GM11168 (cell line): Measurements from ENCODE around the gene PKHD1.

Experiments
- in situ Hi-C: fragments of 300-500 bp; cut with MboI; formaldehyde crosslinking; loops from one replicate; pipeline ENCODE4 v1.12.0; 2022; ENCODE audit warnings: low sequenced_read_pairs; ENCODE audit not compliant: unreplicated experiment

The PKHD1 gene, protein sequence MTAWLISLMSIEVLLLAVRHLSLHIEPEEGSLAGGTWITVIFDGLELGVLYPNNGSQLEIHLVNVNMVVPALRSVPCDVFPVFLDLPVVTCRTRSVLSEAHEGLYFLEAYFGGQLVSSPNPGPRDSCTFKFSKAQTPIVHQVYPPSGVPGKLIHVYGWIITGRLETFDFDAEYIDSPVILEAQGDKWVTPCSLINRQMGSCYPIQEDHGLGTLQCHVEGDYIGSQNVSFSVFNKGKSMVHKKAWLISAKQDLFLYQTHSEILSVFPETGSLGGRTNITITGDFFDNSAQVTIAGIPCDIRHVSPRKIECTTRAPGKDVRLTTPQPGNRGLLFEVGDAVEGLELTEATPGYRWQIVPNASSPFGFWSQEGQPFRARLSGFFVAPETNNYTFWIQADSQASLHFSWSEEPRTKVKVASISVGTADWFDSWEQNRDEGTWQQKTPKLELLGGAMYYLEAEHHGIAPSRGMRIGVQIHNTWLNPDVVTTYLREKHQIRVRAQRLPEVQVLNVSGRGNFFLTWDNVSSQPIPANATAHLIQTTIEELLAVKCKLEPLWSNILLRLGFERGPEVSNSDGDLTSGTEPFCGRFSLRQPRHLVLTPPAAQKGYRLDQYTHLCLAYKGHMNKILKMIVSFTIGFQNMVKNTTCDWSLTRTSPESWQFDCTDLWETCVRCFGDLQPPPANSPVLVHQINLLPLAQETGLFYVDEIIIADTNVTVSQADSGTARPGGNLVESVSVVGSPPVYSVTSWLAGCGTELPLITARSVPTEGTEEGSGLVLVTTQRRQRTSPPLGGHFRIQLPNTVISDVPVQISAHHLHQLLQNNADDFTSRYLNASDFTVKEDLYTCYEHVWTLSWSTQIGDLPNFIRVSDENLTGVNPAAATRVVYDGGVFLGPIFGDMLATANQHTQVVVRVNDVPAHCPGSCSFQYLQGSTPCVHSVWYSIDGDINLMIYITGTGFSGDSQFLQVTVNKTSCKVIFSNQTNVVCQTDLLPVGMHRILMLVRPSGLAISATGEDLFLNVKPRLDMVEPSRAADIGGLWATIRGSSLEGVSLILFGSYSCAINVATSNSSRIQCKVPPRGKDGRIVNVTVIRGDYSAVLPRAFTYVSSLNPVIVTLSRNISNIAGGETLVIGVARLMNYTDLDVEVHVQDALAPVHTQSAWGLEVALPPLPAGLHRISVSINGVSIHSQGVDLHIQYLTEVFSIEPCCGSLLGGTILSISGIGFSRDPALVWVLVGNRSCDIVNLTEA (N-terminal part only)

DNA sequence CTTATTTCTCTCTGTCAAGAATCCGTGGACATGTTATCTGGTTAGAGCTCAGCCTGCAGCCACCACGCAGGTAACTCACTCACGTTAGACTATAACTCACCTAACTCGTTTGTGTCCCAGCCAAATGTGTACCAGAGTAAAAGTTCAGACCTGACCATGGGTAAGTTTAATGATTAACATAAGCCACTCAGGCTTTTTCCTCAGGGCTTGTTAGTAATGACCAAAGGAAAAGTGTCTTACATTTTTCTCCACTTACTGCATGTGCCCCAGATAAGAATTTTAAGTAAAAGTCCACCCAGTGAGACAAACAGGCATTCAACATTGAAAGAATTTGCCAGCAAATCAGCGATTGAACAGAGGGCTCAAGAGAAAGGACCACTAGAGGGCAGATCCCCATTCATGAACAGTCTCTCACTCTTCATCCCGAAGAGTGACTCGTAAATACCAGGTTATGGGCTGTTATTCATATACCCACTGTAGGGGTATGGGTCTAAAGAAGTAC lies at the start of gene PKHD1:
Gene PKHD1 (minus strand): TSS at position 116 of the 502 bp plus-strand sequence. CDS start 2,680 bp downstream, outside the sequence.
- in situ Hi-C loops, result no loop called here

DNA sequence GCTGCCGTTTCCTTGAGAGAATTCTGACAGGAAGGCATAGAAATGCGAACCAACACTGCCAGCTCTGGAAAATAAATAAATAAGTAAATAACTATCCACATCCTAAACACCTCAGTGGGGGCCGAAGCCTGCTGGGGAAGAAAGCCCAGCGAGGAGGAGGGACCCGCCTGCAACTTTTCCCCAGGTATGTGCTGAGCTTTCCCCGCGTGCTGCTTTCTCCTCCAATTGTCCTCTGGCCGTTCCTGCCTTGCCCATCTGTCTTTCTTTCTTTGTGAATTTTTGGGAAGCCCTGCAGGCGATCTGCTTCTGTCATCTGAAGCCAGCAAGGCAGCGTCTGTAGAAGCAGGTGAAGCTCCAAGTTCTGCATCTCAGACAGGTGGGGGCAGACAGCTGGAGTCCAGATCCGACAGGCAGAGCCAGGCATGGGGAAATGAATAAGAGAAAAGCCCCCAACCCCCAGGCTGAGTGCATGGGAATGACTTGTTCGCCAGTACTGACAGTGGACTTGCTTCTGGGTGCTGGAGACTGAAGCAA lies 49.6 kb upstream of the PKHD1 start:
- in situ Hi-C loops, result no loop called here

DNA sequence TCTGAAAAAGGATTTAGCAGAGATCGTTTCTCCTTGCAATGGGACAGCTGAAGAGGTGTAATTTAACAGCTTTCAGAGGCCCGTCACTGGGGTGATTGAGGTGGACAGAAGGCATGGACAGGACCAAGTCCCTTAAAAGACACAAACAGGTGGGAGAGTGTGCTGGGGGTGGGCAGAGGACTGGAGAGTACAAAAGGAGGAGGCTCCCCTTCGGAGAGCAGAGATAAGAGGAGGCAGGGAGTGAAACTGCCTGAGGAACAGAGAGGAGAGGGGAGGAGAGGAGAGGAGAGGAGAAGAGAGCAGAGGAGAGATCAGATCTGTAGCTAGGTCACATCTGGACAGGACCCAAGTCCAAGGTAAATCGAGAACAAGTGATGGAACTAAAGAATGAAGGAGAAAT lies 48.6 kb upstream of the PKHD1 start:
- in situ Hi-C loops, result no loop called here

DNA sequence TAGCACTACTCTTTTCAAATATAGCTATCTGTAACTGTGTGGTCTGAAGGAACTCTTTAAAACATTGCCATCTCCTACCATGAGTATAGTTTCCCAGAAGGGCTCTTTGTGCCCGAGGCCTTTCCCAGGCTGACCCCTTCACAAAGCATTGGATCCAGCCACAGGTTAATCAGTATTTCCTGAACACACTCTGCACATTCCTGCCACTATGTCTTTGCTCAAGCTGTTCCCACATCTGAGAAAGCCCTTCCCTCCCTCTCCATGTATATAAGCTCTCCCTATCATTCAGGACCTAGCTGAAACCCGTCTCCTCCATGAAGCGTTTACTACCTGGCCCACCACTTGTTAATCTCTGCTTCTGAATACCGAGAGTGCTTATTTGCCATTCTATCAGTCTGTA lies 47.8 kb upstream of the PKHD1 start:
- in situ Hi-C loops, result no loop called here

DNA sequence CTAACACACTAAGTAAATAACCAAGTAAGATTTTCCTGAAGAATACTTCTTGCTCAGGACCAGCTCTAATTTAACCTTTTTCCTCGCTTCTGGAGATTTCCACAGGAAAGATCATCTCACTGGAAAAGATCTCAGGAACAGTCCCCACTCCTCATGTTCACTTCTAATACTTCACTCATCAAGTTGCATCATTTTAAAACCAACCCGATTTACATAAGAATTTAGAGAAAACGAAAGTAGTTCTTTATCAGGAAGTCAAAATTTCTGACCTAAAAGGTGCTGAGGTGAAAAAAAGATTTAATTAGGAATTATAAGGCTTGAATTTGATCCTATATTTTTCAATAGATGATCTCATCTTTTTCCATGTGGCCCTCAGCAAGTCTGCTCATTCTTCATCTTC lies 46.6 kb upstream of the PKHD1 start:
- in situ Hi-C loops, result no loop called here

DNA sequence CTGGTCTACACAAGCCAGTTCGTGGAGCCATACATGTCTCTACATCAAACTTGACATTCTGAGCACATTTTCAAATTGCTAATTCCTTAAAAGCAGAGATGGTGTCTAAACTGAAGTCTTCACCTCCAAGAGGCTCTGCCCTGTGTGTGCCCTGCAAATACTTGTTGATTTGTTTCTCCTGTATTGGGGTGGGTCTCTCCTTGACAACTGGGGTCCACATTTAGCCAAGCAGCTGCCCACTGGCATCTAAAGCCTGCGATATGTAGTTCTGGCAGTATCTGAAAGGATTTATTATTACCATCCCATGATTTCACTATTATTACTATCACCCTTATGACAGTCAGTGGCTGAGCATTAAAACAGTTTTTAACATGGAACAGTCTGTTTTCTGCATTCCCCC lies 45.9 kb upstream of the PKHD1 start:
- in situ Hi-C loops, result no loop called here

DNA sequence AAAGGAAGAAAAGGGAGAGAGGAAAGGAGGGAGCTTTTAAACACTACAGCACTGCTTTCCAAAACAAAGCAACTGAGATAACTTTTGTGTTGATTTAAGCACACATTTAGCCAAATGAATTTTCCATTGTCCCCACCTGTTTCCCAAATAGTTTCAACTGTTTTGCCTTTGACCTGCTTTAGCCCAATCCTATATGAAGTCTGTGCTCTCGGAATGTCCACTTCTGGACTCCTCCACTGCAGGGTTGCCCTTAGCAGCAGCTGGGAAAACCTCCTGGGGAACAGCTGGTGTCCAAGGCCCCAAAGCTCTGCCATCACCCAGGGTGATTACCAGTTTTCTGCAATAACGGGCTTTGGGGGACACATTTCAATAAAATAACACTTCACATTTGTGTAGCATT lies 44.9 kb upstream of the PKHD1 start:
- in situ Hi-C loops, result no loop called here

DNA sequence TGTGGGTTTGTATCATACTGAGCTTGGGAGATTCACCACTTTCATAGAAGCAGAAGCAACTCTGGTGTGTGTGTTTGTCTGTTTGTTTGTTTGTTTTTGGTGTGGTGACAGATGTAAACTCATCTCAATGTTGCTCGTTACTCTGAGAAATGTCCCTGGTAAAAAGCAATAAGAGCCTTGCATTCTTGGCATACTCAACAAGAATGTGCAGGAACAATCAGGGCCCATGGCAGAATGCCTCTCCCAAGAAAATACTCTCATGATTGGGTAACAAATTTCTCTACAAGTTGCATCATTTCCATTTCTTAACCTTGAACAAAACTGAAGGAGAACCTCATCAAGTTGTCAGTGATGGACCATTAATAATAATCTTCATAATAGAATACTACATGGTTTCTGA lies 43.0 kb upstream of the PKHD1 start:
- in situ Hi-C loops, result no loop called here

DNA sequence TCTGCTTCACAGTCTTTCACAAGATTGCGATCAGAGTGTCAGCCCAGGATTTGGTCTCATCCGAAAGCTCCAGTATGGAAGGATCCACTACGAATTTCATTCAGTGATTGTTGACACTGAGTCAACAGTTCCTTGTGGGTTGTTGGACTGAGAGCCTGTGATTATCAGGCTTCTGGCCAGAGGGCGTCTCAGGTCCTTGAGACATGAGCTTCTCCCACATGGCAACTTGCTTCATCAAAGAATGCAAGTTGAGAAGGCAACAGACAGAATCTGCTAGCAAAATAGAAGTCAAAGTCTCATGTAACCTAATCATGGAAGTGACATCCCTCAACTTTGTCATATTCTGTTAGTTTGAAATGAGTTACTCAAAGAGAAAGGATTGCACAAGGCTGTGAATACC lies 40.5 kb upstream of the PKHD1 start:
- in situ Hi-C loops, result no loop called here

DNA sequence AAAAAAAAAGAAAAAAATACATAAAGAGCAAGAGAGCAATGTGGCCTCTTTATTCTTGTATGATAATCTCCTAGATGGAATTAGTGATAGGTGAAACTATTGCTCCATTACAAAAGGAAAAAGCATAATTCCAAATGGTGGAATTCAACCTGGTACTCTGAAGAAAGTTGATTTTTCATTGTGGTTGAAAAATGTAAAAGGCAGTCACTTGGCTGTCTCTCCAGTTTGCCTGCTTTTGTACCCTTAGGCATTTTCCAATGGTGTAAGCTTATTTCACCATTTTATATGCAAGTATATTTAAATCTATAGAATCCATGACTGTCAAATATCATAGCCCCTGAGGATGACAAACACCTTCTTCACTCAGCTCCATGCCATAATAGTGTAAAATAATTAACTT lies 38.8 kb upstream of the PKHD1 start:
- in situ Hi-C loops, result no loop called here

DNA sequence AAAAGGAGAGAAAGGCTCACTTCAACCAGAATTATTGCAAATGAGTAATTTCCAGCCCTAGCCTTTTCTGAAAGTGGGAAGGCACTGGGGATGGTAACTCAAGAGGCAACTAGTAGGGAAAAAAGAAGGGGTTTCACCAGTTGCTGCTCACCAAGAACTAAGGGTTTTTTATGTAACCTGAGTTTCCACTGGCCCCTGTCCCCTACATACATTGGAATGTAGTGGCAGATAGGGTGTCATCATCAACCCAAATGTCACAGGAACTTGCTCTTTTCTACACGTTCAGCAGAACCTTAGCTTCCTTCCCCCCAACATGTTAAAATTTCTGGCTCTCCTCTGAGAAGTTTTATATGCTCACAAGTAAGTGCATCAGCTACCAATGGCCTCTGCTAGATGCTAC lies 38.2 kb upstream of the PKHD1 start:
- in situ Hi-C loops, result no loop called here

DNA sequence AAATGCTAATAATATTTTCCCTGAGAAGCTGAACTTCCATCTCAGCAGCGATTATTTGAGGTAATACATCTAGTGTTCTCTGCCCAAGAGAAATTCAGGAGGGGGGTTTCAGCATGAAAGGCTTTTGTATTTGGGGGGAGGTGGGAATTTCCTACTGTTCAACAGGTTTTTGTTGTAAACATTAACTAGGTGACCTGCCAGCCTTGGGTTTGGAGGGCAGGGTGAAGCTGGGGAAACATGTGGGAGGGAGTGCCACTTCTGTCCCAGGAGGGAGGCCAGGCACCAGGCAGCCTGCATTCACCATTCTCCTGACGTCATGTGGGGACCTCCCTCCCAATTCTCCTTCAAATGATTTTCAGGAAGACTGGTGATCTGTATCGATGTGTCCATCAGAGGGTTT lies 37.7 kb upstream of the PKHD1 start:
- in situ Hi-C loops, result no loop called here

DNA sequence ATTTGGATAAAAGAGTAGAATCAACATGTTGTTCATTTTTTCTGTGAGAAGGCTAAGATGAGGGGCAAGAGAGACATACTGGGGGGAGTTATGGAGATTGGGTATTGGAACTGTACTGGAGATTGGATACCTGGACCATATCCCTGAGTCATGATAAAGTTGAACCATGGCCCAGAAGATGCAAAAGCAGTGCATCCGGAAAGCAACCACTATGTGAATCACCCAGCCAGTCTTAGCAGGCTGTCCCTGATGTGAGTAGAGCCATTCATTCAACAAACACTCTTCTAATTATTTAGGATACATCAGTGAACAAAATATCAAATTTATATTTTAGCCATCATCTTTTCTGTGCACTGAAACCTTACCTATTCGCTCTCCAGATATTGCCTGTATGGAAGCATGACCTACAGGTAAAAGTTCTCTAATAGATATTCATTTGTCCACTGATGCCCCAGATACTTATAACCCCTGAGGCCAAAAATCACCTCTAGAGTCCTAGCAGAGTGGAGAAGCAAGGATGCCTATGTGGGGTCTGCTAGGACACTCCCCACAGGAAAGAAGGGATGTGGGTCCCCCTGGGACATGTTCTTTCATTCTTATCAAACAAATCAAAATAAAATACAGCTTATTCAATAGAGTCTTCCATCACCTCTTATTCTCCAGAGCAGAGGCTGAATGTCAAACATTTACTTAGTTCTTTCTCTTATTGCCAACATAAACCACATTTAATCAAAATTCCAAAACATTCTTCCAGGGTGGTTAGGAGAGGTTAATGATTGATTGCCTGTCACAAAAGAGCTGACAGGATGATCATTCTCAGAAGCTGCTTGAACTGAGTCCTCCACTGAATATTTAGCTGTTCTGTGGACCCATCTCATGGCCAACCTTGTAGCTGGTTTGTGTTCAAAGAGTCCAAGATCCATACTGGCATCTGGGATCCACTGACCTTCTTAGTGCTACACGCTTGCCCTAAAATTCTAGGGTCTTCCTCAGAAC lies 37.0 kb upstream of the PKHD1 start:
- in situ Hi-C loops, result no loop called here

DNA sequence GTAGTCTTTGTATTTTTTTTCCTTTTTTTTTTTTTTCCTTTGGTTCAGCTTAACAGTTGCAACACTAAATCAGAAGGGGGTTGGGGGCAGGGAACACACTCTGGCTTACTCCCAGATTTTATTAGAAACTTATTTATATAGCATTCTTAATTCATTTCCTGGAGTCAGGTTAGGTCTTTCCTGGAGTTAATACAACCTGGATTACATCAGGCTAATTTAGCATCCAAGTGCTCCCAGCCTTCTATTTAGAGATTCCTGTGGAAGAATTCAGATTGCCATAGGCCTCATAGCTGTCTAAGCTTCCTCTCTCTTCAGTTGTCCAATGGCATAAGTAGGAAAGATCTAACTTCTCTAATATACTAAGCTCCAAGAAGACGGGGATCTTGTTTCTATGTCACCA lies 35.8 kb upstream of the PKHD1 start:
- in situ Hi-C loops, result no loop called here

DNA sequence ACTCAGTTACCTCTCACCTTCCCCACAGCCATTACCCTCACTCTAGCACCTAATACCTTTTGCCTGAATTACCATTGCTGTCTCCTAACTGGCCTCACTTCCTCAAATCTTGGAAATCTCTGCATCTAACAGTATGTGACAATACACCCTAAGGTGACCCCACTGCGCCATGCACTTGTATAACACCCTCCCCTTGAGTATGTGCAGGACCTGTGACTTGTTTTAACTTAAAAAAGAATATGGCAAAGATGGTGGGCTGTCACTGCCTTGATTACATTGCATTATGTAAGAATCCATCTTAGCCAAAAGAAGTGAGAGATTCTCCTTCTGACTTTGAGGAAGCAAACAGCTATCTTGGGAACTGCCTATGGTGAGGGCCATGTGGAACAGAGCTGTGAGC lies 29.9 kb upstream of the PKHD1 start:
- in situ Hi-C loops, result no loop called here

DNA sequence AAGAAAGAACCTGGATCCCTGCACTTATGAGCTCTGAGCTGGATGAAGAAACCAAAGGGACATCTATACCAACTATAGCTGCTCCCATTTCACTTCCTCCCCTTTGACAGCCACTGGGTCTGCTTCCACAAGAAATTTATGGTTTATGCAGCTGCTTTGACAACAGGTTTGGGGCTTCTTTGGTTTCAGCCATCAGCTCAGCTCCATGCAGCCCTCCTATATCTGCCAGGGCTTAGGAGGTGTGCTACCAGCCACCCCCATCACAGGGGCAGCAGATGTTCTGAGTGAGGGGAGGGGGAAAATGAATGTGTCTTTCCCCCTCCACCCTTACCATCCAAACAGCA lies 29.2 kb upstream of the PKHD1 start:
- in situ Hi-C loops, result no loop called here

DNA sequence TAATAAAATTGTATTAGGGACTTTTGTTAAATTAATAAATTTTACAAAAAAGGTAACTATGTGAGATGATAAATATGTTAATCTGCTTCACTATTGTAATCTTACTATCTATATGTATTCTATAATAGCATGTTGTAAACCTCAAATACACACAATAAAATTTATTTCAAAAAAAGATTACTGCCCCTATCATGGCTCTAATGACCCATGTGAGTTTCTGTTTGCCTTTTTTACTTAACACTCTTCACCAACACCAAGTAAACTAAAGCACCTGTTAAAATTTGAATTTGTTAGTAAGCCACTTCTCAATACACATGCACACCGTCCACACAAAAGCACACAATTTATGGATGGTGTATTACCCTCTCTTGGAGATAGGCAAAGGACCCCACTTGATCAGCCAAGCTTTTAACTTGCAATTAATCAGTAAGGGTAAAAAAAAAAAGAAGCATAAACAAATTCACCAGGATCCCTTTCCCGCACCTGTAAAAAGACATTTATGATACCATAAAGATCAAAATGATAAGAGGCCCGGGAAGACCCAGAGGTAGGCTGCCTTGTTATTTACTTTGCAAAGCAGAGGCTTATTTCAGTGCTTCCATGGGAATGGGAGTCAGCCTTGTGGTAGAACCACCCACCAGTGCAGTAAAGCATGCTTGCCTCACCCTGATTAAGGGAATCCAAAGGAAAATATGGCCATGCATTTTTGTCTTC lies 28.6 kb upstream of the PKHD1 start:
- in situ Hi-C loops, result no loop called here

DNA sequence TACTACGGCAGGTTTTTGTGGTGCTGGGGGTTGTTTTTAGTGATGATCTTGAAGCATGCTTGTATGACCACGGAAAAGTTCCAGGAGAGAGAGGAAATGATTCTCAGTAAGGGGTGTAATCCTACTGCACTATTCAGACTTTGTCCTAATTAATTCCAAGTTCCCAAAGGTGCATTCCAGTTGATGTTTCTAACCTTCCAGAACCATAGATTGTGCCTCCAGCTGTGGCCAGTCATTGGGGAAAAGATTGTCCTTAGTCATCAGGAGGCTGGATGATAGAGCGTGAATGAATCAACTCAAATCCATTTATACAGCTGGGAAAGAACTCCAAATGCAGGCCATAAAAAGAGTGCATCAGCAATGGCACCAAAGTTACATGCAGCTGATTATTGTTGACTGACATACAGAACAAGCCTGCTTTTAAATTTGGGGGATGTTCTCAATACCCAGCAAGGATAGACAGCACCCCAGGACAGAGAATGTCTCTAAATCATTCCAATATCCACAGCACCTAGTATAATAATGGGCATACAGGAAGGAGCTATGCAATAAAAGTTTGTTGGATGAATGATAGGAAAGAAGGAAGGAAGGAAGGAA lies 27.8 kb upstream of the PKHD1 start:
- in situ Hi-C loops, result no loop called here
